H1 (cell line): ENCODE measurements around the gene HS3ST6. TPM values are rescaled to one million over a fixed set of nuclear protein-coding genes. Genes with fewer than 3 reads are reported as not detected.
"Not testable (repeated sequence)": the region's sequence is repeated elsewhere in the genome, so short reads cannot be mapped to it uniquely, and the experiment has no call there.

Experiments
- CTCF ChIA-PET: fragments of 300-600 bp; sonication (Branson Sonifier 250); formaldehyde crosslinking; loops from one replicate; lab custom pipeline; 2021; ENCODE audit not compliant: partially characterized antibody; lab: Charles Lee
- POLR2A ChIA-PET: fragments of 300-600 bp; sonication (Branson Sonifier 250); formaldehyde crosslinking; loops from one replicate; lab custom pipeline; 2021; ENCODE audit warnings: inconsistent platforms; ENCODE audit not compliant: partially characterized antibody; lab: Charles Lee
- DNase-seq, 2 experiments: peaks; one replicate each; pipeline versions ENCODE4 v3.0.0 to v3.0.0-alpha.2; 2010 to 2022; ENCODE audit warnings: low spot score in 2 of 2, low read depth in 1 of 2, mixed read lengths in 1 of 2
- FAIRE-seq: peaks from 2 replicates; lab custom pipeline; 2011; peaks lifted over from hg19 to GRCh38; lab: Jason Lieb, UNC
- H2AFZ ChIP-seq: 2 replicates; pipeline ENCODE4 v1.8.1; 2012; ENCODE audit warnings: low read length, inconsistent platforms
- H2AK5ac ChIP-seq: 2 replicates; pipeline ENCODE4 v1.6.1; 2013; ENCODE audit warnings: low read depth, low read length
- H2BK120ac ChIP-seq: replicated peaks from 2 replicates; pipeline ENCODE3; 2013; ENCODE audit warnings: low read depth, low read length, inconsistent platforms
- H2BK12ac ChIP-seq: 2 replicates; pipeline ENCODE4 v1.6.1; 2013; ENCODE audit warnings: low read depth, low read length
- H2BK15ac ChIP-seq: 2 replicates; pipeline ENCODE4 v1.6.1; 2013; ENCODE audit warnings: low read length
- H2BK20ac ChIP-seq: 2 replicates; pipeline ENCODE4 v1.6.1; 2013; ENCODE audit warnings: low read length
- H2BK5ac ChIP-seq: 2 replicates; pipeline ENCODE4 v1.6.1; 2013; ENCODE audit warnings: low read depth, low read length
- H3K14ac ChIP-seq: 2 replicates; pipeline ENCODE4 v1.6.1; 2013; ENCODE audit warnings: inconsistent platforms; ENCODE audit not compliant: insufficient read length
- H3K18ac ChIP-seq: 2 replicates; pipeline ENCODE4 v1.6.1; 2013; ENCODE audit warnings: low read length; ENCODE audit errors: extremely low read depth
- H3K23ac ChIP-seq: 2 replicates; pipeline ENCODE4 v1.6.1; 2013; ENCODE audit warnings: inconsistent platforms; ENCODE audit not compliant: insufficient read length
- H3K23me2 ChIP-seq: 2 replicates; pipeline ENCODE4 v1.6.1; 2013; ENCODE audit warnings: low read depth, low read length
- H3K27ac ChIP-seq: 2 replicates; pipeline ENCODE4 v1.6.1; 2011; ENCODE audit warnings: low read depth, low read length, inconsistent platforms
- H3K27me3 ChIP-seq, 4 experiments: replicated peaks in 1 of 4; 1 replicate in 1 of 4; 2 replicates in 3 of 4; pipeline versions ENCODE4 v1.6.1 to v1.8.1; 2011 to 2013; ENCODE audit warnings: low read length in 3 of 4, mild to moderate bottlenecking in 3 of 4, inconsistent platforms in 2 of 4, mixed read lengths in 2 of 4, moderate library complexity in 1 of 4; ENCODE audit not compliant: control insufficient read depth in 3 of 4, insufficient read depth in 3 of 4; ENCODE audit errors: extremely low read depth in 1 of 4
- H3K36me3 ChIP-seq, 4 experiments: 2 replicates each; pipeline versions ENCODE4 v1.6.1 to v1.8.1; 2011 to 2013; ENCODE audit warnings: mild to moderate bottlenecking in 4 of 4, low read length in 3 of 4, moderate library complexity in 2 of 4, control low read depth in 1 of 4, inconsistent platforms in 1 of 4; ENCODE audit not compliant: insufficient read depth in 4 of 4, control insufficient read depth in 2 of 4
- H3K4ac ChIP-seq: replicated peaks from 2 replicates; pipeline ENCODE3; 2013; ENCODE audit warnings: low read length, low read depth, mixed read lengths, inconsistent platforms; ENCODE audit not compliant: insufficient read length
- H3K4me1 ChIP-seq, 4 experiments: replicated peaks in 1 of 4; 1 replicate in 1 of 4; 2 replicates in 3 of 4; pipeline versions ENCODE4 v1.6.1 to v1.8.1; 2011 to 2013; ENCODE audit warnings: low read length in 3 of 4, inconsistent platforms in 2 of 4, mixed read lengths in 1 of 4; ENCODE audit not compliant: insufficient read depth in 4 of 4, control insufficient read depth in 3 of 4
- H3K4me2 ChIP-seq, 2 experiments: 2 replicates each; pipeline versions ENCODE4 v1.6.1 to v1.8.1; 2011 to 2013; ENCODE audit warnings: low read depth in 2 of 2, low read length in 2 of 2, control low read depth in 1 of 2, inconsistent platforms in 1 of 2, mild to moderate bottlenecking in 1 of 2; ENCODE audit not compliant: insufficient read depth in 1 of 2
- H3K4me3 ChIP-seq, 4 experiments: fragments of 200-600, 300-600 bp in 1 of 4; sonication (generic), shearing (Covaris generic), sonication (Bioruptor Twin) in 1 of 4; 2 replicates each; pipeline versions ENCODE4 v1.5.1 to v1.8.1; 2011 to 2016; ENCODE audit warnings: low read length in 4 of 4, low read depth in 3 of 4, control low read depth in 2 of 4, inconsistent platforms in 2 of 4, mild to moderate bottlenecking in 2 of 4, mixed read lengths in 1 of 4, moderate library complexity in 1 of 4; ENCODE audit not compliant: insufficient read depth in 2 of 4; ENCODE audit errors: extremely low read depth in 1 of 4
- H3K56ac ChIP-seq: replicated peaks from 2 replicates; pipeline ENCODE3; 2013; ENCODE audit warnings: low read depth, mild to moderate bottlenecking, mixed read lengths, low read length, inconsistent platforms; ENCODE audit not compliant: insufficient read length
- H3K79me1 ChIP-seq: 2 replicates; pipeline ENCODE4 v1.6.1; 2013; ENCODE audit warnings: low read depth, low read length, control low read depth
- H3K79me2 ChIP-seq, 2 experiments: 2 replicates each; pipeline versions ENCODE4 v1.6.1 to v1.8.1; 2012 to 2013; ENCODE audit warnings: low read length in 2 of 2, mild to moderate bottlenecking in 2 of 2, inconsistent platforms in 1 of 2; ENCODE audit not compliant: insufficient read depth in 2 of 2, control insufficient read depth in 1 of 2
- H3K9ac ChIP-seq, 4 experiments: replicated peaks in 1 of 4; 1 replicate in 1 of 4; 2 replicates in 3 of 4; pipeline versions ENCODE4 v1.6.1 to v1.8.1; 2011 to 2013; ENCODE audit warnings: low read depth in 3 of 4, low read length in 3 of 4, control low read depth in 2 of 4, mild to moderate bottlenecking in 2 of 4, moderate library complexity in 2 of 4, inconsistent platforms in 1 of 4; ENCODE audit errors: extremely low read depth in 1 of 4
- H3K9me3 ChIP-seq, 2 experiments: 2 replicates each; pipeline versions ENCODE4 v1.6.1 to v1.8.1; 2012 to 2013; ENCODE audit warnings: mild to moderate bottlenecking in 2 of 2, moderate library complexity in 2 of 2, control low read depth in 1 of 2, inconsistent platforms in 1 of 2, low read depth in 1 of 2, low read length in 1 of 2, mixed read lengths in 1 of 2; ENCODE audit not compliant: insufficient read depth in 2 of 2
- H4K20me1 ChIP-seq, 2 experiments: replicated peaks in 1 of 2; 2 replicates each; pipeline versions ENCODE3 to v1.8.1; 2011 to 2013; ENCODE audit warnings: inconsistent platforms in 2 of 2, low read length in 2 of 2, mild to moderate bottlenecking in 1 of 2; ENCODE audit not compliant: insufficient read depth in 2 of 2, control insufficient read depth in 1 of 2
- H4K5ac ChIP-seq: 2 replicates; pipeline ENCODE4 v1.6.1; 2013; ENCODE audit warnings: low read length, low read depth, mixed read lengths, inconsistent platforms; ENCODE audit not compliant: insufficient read length
- H4K8ac ChIP-seq: 2 replicates; pipeline ENCODE4 v1.8.0; 2013; ENCODE audit warnings: mild to moderate bottlenecking, moderate library complexity, low read length, inconsistent platforms; ENCODE audit not compliant: insufficient read depth; ENCODE audit errors: extremely low read depth
- H4K91ac ChIP-seq: replicated peaks from 2 replicates; pipeline ENCODE3; 2013; ENCODE audit warnings: low read length, mixed read lengths, inconsistent platforms; ENCODE audit not compliant: insufficient read length
- WGBS, 2 experiments: shearing (Covaris generic) in 1 of 2; methylation state at CpG; one replicate each; pipeline versions ENCODE4 v1.1.6 to v1.1.7; 2013 to 2015; ENCODE audit warnings: low lambda C conversion rate in 2 of 2, mixed read lengths in 2 of 2, inconsistent platforms in 1 of 2, low coverage in 1 of 2, missing lambda C conversion rate in 1 of 2; ENCODE audit not compliant: insufficient replicate concordance in 2 of 2, insufficient coverage in 1 of 2, insufficient read length in 1 of 2; ENCODE audit errors: extremely low coverage in 1 of 2, missing lambda C conversion rate in 1 of 2; 5-methylcytosine and 5-hydroxymethylcytosine counted together
- polyA plus RNA-seq, 7 experiments: library from polyadenylated mRNA; depleted of rRNA in 3 of 7; stranded (reverse) in 5 of 7; unstranded in 2 of 7; fragments of >200 nt in 5 of 7; fragments of 200-250 nt in 2 of 7; gene quantifications; 1 replicate in 5 of 7; 2 replicates in 1 of 7; 4 replicates in 1 of 7; pipeline versions ENCODE4 v1.2.1 to v1.2.3, GENCODE V29; 2011 to 2013; ENCODE audit warnings: missing spikeins in 2 of 7, mixed read lengths in 2 of 7
- total RNA-seq: library from RNA; stranded (reverse); fragmentation: NEBNext Ultra II Directional; extraction: Animal tissue kit (Norgen Biotek cat#: 25700); gene quantifications from 2 replicates; pipeline ENCODE4 v1.2.1, GENCODE V29; 2021

The HS3ST6 gene
- total and polyA plus RNA-seq, 2 of the 8 experiments (the other 6 are each of a cell fraction or from before 2014, with no cell fraction given): 0.36 to 0.39 TPM

DNA sequence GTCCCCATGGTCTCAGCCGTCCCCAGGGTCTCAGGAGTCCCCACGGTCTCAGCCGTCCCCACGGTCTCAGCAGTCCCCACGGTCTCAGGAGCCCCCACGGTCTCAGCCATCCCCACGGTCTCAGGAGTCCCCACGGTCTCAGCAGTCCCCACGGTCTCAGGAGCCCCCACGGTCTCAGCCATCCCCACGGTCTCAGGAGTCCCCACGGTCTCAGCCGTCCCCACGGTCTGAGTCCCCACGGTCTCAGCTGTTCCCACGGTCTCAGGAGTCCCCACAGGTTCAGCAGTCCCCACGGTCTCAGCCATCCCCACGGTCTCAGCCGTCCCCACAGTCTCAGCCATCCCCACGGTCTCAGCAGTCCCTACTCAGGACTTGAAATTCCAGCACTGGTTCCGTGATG lies 1.9 kb upstream of the HS3ST6 start:
- not testable (repeated sequence) for H4K91ac ChIP-seq, H4K5ac ChIP-seq, H2BK5ac ChIP-seq, DNase-seq, H4K20me1 ChIP-seq, H2BK20ac ChIP-seq, H3K56ac ChIP-seq, H3K23ac ChIP-seq, H3K79me1 ChIP-seq, H3K14ac ChIP-seq, H3K9me3 ChIP-seq, H3K23me2 ChIP-seq, H3K9ac ChIP-seq, H3K79me2 ChIP-seq, H2AFZ ChIP-seq, H3K18ac ChIP-seq, H3K4ac ChIP-seq, FAIRE-seq, H3K27ac ChIP-seq, H3K36me3 ChIP-seq, H2BK120ac ChIP-seq, H3K4me3 ChIP-seq
- Histone ChIP-seq H2BK15ac (peak overlapping the region; percentile 61; the same call in 1 of the 2 replicates), H3K4me1 (peaks cover 4 to 38% (median 23%) of the 10 kb centered on the region in 4 experiments), H3K4me2 (peak overlapping the region; percentile 56 to 57; a peak in 3 of 4 replicates), H3K27me3 (peaks cover 39 to 88% (median 72%) of the 10 kb centered on the region in 4 experiments), H4K8ac (peak overlapping the region; percentile 18; the same call in 1 of the 2 replicates), H2BK12ac (peak overlapping the region; percentile 30; the same call in 1 of the 2 replicates), H2AK5ac (0 out of 2 replicates have a peak overlapping the region, but pooled peaks have one; percentile 61)
- WGBS, 2 experiments: 64% methylated on average over 21 of the region's 21 CpGs; no CpG with 5 or more reads in 1 of the 2 experiments
- ChIA-PET POLR2A (interaction anchor here (0.9 to 1.8 kb wide), 6 partner anchors 12 to 235 kb away, joined by 3 to 8 read pairs (median 4); partner anchors contain the start of genes RPS2 and TBL3), CTCF (interaction anchor here (0.7 to 2.2 kb wide), 7 partner anchors 9 to 56 kb away, joined by 3 to 6 read pairs (median 3); no protein-coding TSS in a partner anchor)
